Measurements from ENCODE around the gene RUNDC3A. TPM values are rescaled to one million over a fixed set of nuclear protein-coding genes. Genes with fewer than 3 reads are reported as not detected.

The RUNDC3A gene
- total and polyA plus RNA-seq, 7 donors, result 0.09 to 0.39 (median 0.16) TPM; not detected in 3

- ATAC-seq (no peak), DNase-seq (no peak)
- TF ChIP-seq, protein P1, sequence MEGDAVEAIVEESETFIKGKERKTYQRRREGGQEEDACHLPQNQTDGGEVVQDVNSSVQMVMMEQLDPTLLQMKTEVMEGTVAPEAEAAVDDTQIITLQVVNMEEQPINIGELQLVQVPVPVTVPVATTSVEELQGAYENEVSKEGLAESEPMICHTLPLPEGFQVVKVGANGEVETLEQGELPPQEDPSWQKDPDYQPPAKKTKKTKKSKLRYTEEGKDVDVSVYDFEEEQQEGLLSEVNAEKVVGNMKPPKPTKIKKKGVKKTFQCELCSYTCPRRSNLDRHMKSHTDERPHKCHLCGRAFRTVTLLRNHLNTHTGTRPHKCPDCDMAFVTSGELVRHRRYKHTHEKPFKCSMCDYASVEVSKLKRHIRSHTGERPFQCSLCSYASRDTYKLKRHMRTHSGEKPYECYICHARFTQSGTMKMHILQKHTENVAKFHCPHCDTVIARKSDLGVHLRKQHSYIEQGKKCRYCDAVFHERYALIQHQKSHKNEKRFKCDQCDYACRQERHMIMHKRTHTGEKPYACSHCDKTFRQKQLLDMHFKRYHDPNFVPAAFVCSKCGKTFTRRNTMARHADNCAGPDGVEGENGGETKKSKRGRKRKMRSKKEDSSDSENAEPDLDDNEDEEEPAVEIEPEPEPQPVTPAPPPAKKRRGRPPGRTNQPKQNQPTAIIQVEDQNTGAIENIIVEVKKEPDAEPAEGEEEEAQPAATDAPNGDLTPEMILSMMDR (IDR thresholded peaks at IDR 0.05), result no peak
- WGBS, 3 donors, result 53 to 55% (median 54%) methylated on average over 27 of the region's 27 CpGs
- H3K4me3 ChIP-seq, result peak overlapping the region; percentile 94
- peaks cover 3 to 37% of the 10 kb centered on the region in 2 donors for H3K36me3 ChIP-seq (ENCODE audit: insufficient read depth in 1 of 2, low read depth in 1 of 2)
- H3K4me1 ChIP-seq, result peaks cover 9% of the 10 kb centered on the region
- intact Hi-C loops (cut with DNase I), result loop anchor here in 1 of 2 donors (2.0 kb wide), 1 partner anchor 113 kb away; no protein-coding TSS in a partner anchor
- no peaks in the 10 kb centered on the region for H3K9me3 ChIP-seq
- no peak overlapping the region for H3K27ac ChIP-seq
- H3K27me3 ChIP-seq (ENCODE audit: insufficient read depth in 3 of 3, low read length in 2 of 3), result no peaks in the 10 kb centered on the region
These were observed 15.1 kb downstream of the RUNDC3A start for GRCh38 chr17:44323359-44324091.

DNA sequence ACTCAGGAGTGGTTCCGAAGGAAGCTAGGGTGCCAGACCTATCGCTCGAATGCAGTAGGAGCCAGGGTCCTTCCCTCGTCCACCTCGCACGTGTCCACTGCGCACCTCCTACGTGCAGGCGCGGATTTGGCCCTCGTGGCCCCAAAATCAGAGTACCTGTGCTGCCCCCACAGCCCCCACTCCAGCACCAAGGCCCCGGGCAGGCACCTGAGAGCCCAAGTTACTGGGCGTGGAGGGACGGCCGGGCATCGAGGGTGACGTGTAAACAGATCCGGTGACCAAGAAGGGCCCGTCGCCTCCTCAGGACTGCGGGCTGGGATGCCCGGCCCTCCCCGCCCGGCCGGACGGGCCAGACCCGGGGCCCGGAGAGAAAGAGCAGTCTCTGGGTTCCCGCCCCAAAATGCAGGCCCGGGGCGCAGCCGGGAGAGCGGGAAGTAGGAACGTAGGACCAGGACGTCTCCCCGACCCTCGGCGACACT is 15.7 kb downstream of the RUNDC3A start:
- intact Hi-C loops (cut with DNase I), result loop anchor here in 1 of 2 donors (2.0 kb wide), 1 partner anchor 113 kb away; no protein-coding TSS in a partner anchor
- H3K27ac ChIP-seq, result peak overlapping the region; percentile 81
- peak overlapping the region; percentile 94 for H3K4me3 ChIP-seq
- DNase-seq, result peak; percentile 34 to 61
- peak in 1 of 4 donors; percentile 23 for ATAC-seq
- no peaks in the 10 kb centered on the region for H3K27me3 ChIP-seq (ENCODE audit: insufficient read depth in 3 of 3, low read length in 2 of 3)
- peaks cover 9% of the 10 kb centered on the region for H3K4me1 ChIP-seq
- TF ChIP-seq, protein P1 (IDR thresholded peaks at IDR 0.05), result no peak
- no peaks in the 10 kb centered on the region for H3K9me3 ChIP-seq
- 1% methylated on average over 34 to 38 of the region's 38 CpGs for WGBS, 3 donors
- peaks cover 3 to 35% of the 10 kb centered on the region in 2 donors for H3K36me3 ChIP-seq (ENCODE audit: insufficient read depth in 1 of 2, low read depth in 1 of 2)

- TF ChIP-seq, protein P1 (IDR thresholded peaks at IDR 0.05), result no peak
- intact Hi-C loops (cut with DNase I), result loop anchor here (2.0 to 5.0 kb wide), 2 partner anchors 112 to 114 kb away; no protein-coding TSS in a partner anchor
- H3K9me3 ChIP-seq, result no peaks in the 10 kb centered on the region
- H3K4me3 ChIP-seq, result peak within 1 kb of the TSS; percentile 94
- H3K36me3 ChIP-seq (ENCODE audit: insufficient read depth in 1 of 2, low read depth in 1 of 2), result peaks cover 3 to 29% of the 10 kb centered on the region in 2 donors
- H3K4me1 ChIP-seq, result peaks cover 9% of the 10 kb centered on the region
- no peaks in the 10 kb centered on the region for H3K27me3 ChIP-seq (ENCODE audit: insufficient read depth in 3 of 3, low read length in 2 of 3)
- ATAC-seq (peak; percentile 87 to 91 (median 90)), DNase-seq (peak; percentile 95 to 98)
- WGBS, 3 donors, result 0 to 1% (median 0%) methylated on average over 51 to 85 of the region's 85 CpGs
- peak within 1 kb of the TSS; percentile 81 for H3K27ac ChIP-seq
These were observed 16.3 kb downstream of the RUNDC3A start, which contains the start of gene SLC25A39 for GRCh38 chr17:44324571-44325275. Gene SLC25A39, minus strand, starts transcription at chr17:44324823. Its CDS starts 1,261 bp downstream, at chr17:44323562.

- ATAC-seq, result peak; percentile 82 to 88 (median 86)
- Histone ChIP-seq H3K9me3 (no peaks in the 10 kb centered on the region), H3K36me3 (ENCODE audit: insufficient read depth in 1 of 2, low read depth in 1 of 2) (peaks cover 0 to 7% of the 10 kb centered on the region in 2 donors), H3K27me3 (ENCODE audit: insufficient read depth in 3 of 3, low read length in 2 of 3) (no peaks in the 10 kb centered on the region), H3K4me1 (peaks cover 16% of the 10 kb centered on the region), H3K4me3 (peak overlapping the region; percentile 28), H3K27ac (peak overlapping the region; percentile 43)
- TF ChIP-seq, protein P1 (IDR thresholded peaks at IDR 0.05), result no peak
- intact Hi-C loops (cut with DNase I), result loop anchor here in 1 of 2 donors (5.0 kb wide), 1 partner anchor 115 kb away; no protein-coding TSS in a partner anchor
- WGBS, 3 donors, result 22 to 26% (median 23%) methylated on average over 28 to 31 of the region's 31 CpGs
- DNase-seq, result peak; percentile 97 to 98
These were observed 18.6 kb downstream of the RUNDC3A start for GRCh38 chr17:44326861-44327444.

All from psoas muscle (tissue), 8 donors.